Hepatocyte (in vitro differentiated cells): ENCODE data around the gene EGFL8.

Experiments used
- CTCF ChIP-seq: fragments of 200-600 bp; sonication (generic); IDR thresholded peaks from 2 replicates; pipeline ENCODE4 v1.5.1; 2016; ENCODE audit warnings: antibody characterized with exemption, mild to moderate bottlenecking; ENCODE audit not compliant: poor library complexity
- EZH2 ChIP-seq: fragments of 200-600 bp; sonication (generic); IDR thresholded peaks from 2 replicates; pipeline ENCODE4 v1.6.1; 2016; ENCODE audit warnings: antibody characterized with exemption, mild to moderate bottlenecking, borderline replicate concordance
- EZH2phosphoT487 ChIP-seq: fragments of 200-600 bp; sonication (generic); IDR thresholded peaks from one replicate; pipeline ENCODE4 v1.6.1; 2018; ENCODE audit warnings: antibody characterized with exemption, mild to moderate bottlenecking, low read depth, moderate library complexity; ENCODE audit not compliant: unreplicated experiment, severe bottlenecking

DNA sequence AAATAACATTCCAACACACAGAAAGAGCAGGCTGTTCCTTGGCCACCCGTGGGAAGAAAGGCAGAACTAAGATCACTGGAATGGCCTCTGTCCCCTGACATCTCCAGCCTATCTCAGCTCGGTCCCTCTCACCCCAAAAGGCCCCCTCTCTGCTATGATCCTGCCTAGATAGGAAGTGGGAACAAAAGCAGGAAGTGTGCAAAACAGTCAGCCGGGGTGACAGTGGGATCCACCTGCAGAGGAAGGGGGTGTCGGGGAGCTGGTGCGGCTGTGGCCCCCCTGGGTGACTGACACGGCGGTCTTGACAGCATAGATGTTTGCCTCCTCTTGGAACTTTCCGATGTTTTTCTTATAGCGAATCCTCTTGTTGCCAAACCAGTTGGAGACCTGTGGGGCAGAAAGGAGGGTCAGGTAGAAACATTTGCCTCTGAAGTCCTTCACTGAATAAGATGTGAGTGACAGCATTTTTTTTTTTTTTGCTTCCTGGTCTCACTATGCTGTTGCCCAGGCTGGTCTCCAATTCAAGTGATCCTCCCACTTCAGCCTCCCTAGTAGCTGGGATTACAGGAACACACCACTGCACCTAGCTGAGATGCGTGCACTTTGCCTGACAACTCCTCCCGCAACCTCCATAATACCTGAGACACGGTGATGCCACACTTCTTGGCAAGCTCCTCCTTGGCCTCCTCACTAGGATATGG lies 22.8 kb downstream of the EGFL8 start:
- TF ChIP-seq CTCF (no peak), EZH2phosphoT487 (no peak), EZH2 (no peak)
